Stimulated activated CD8-positive, alpha-beta memory T cell treated with anti-CD3 and anti-CD28 coated beads, Interleukin-15, amount 100 ng/mL, for 24 hours (primary cell): ENCODE measurements around the gene LVRN.
"Not testable (repeated sequence)": the region's sequence is repeated elsewhere in the genome, so short reads cannot be mapped to it uniquely, and the experiment has no call there.

Experiments used
- DNase-seq: peaks from one replicate; pipeline ENCODE4 v3.0.0-alpha.2; 2020; ENCODE audit warnings: low read depth

LVRN gene

GRCh38 chr5:115962239-115962564, at the start of gene LVRN:
Gene LVRN, plus strand, starts transcription at chr5:115962475. Its CDS starts 143 bp downstream, at chr5:115962618.
- no peak for DNase-seq

- not testable (repeated sequence) for DNase-seq
Measured at GRCh38 chr5:115913623-115914400, 48.5 kb upstream of the LVRN start.

- no peak for DNase-seq
Measured at GRCh38 chr5:115920171-115920725, 42.0 kb upstream of the LVRN start.

GRCh38 chr5:115928578-115929407, 33.5 kb upstream of the LVRN start:
- not testable (repeated sequence) for DNase-seq

GRCh38 chr5:115930171-115930570, 32.1 kb upstream of the LVRN start:
- not testable (repeated sequence) for DNase-seq

- DNase-seq: no peak
Measured at GRCh38 chr5:115930630-115931337, 31.5 kb upstream of the LVRN start.

- no peak for DNase-seq
Measured at GRCh38 chr5:115932991-115933390, 29.3 kb upstream of the LVRN start.

GRCh38 chr5:115934388-115934974, 27.8 kb upstream of the LVRN start:
- no peak for DNase-seq

- DNase-seq: no peak
Measured at GRCh38 chr5:115936031-115936430, 26.2 kb upstream of the LVRN start.

- no peak for DNase-seq
Measured at GRCh38 chr5:115939059-115939458, 23.2 kb upstream of the LVRN start.

- DNase-seq: no peak
Measured at GRCh38 chr5:115940080-115940810, 22.0 kb upstream of the LVRN start.

GRCh38 chr5:115941051-115941675, 21.1 kb upstream of the LVRN start:
- DNase-seq: no peak

GRCh38 chr5:115944501-115944900, 17.8 kb upstream of the LVRN start:
- no peak for DNase-seq

- no peak for DNase-seq
Measured at GRCh38 chr5:115946655-115947054, 15.6 kb upstream of the LVRN start.

- DNase-seq: no peak
Measured at GRCh38 chr5:115947260-115947659, 15.0 kb upstream of the LVRN start.

- DNase-seq: no peak
Measured at GRCh38 chr5:115948091-115948534, 14.2 kb upstream of the LVRN start.

GRCh38 chr5:115949096-115949495, 13.2 kb upstream of the LVRN start:
- no peak for DNase-seq

GRCh38 chr5:115952588-115952987, 9.7 kb upstream of the LVRN start:
- DNase-seq: no peak

- DNase-seq: no peak
Measured at GRCh38 chr5:115954144-115954543, 8.1 kb upstream of the LVRN start.

- DNase-seq: no peak
Measured at GRCh38 chr5:115956957-115957356, 5.3 kb upstream of the LVRN start.
